Measurements from ENCODE around the gene FNDC3B. TPM values are rescaled to one million over a fixed set of nuclear protein-coding genes. Genes with fewer than 3 reads are reported as not detected.
A peak's percentile ranks its signal among the peaks of the same experiment; 100 is the strongest.

Gene FNDC3B
- total and polyA plus RNA-seq, 2 donors: 11.0 to 11.9 TPM

- no peaks in the 10 kb centered on the region for H3K9me3 ChIP-seq (ENCODE audit: control insufficient read depth in 2 of 2, insufficient read depth in 1 of 2, low read length in 1 of 2)
- no peak overlapping the region for H3K27ac ChIP-seq (ENCODE audit: low read depth in 1 of 2, low read length in 1 of 2)
- H3K4me1 ChIP-seq (ENCODE audit: control insufficient read depth in 2 of 2, insufficient read depth in 2 of 2, low read length in 2 of 2): no peaks in the 10 kb centered on the region
- 99% methylated on average over 4 of the region's 4 CpGs for WGBS
- H3K27me3 ChIP-seq (ENCODE audit: control insufficient read depth in 2 of 2, insufficient read depth in 1 of 2, low read length in 1 of 2): no peaks in the 10 kb centered on the region
- no peak overlapping the region for H3K4me3 ChIP-seq (ENCODE audit: low read length in 2 of 2)
- no peak for DNase-seq (ENCODE audit: low read depth in 6 of 9, low spot score in 9 of 9)
- no peaks in the 10 kb centered on the region for H3K36me3 ChIP-seq (ENCODE audit: control insufficient read depth in 2 of 2, insufficient read depth in 2 of 2, low read length in 1 of 2)
Measured at GRCh38 chr3:172191629-172192028, 152.3 kb downstream of the FNDC3B start.

GRCh38 chr3:172192830-172193415 is 153.5 kb downstream of the FNDC3B start:
- 83% methylated on average over 3 of the region's 3 CpGs for WGBS
- H3K9me3 ChIP-seq (ENCODE audit: control insufficient read depth in 2 of 2, insufficient read depth in 1 of 2, low read length in 1 of 2): no peaks in the 10 kb centered on the region
- no peak for DNase-seq (ENCODE audit: low read depth in 6 of 9, low spot score in 9 of 9)
- no peaks in the 10 kb centered on the region for H3K27me3 ChIP-seq (ENCODE audit: control insufficient read depth in 2 of 2, insufficient read depth in 1 of 2, low read length in 1 of 2)
- no peak overlapping the region for H3K27ac ChIP-seq (ENCODE audit: low read depth in 1 of 2, low read length in 1 of 2)
- H3K36me3 ChIP-seq (ENCODE audit: control insufficient read depth in 2 of 2, insufficient read depth in 2 of 2, low read length in 1 of 2): no peaks in the 10 kb centered on the region
- H3K4me1 ChIP-seq (ENCODE audit: control insufficient read depth in 2 of 2, insufficient read depth in 2 of 2, low read length in 2 of 2): no peaks in the 10 kb centered on the region
- no peak overlapping the region for H3K4me3 ChIP-seq (ENCODE audit: low read length in 2 of 2)

GRCh38 chr3:172193436-172193835 is 154.1 kb downstream of the FNDC3B start:
- Histone ChIP-seq H3K4me1 (ENCODE audit: control insufficient read depth in 2 of 2, insufficient read depth in 2 of 2, low read length in 2 of 2) (no peaks in the 10 kb centered on the region), H3K9me3 (ENCODE audit: control insufficient read depth in 2 of 2, insufficient read depth in 1 of 2, low read length in 1 of 2) (no peaks in the 10 kb centered on the region), H3K36me3 (ENCODE audit: control insufficient read depth in 2 of 2, insufficient read depth in 2 of 2, low read length in 1 of 2) (no peaks in the 10 kb centered on the region), H3K4me3 (ENCODE audit: low read length in 2 of 2) (no peak overlapping the region), H3K27me3 (ENCODE audit: control insufficient read depth in 2 of 2, insufficient read depth in 1 of 2, low read length in 1 of 2) (no peaks in the 10 kb centered on the region), H3K27ac (ENCODE audit: low read depth in 1 of 2, low read length in 1 of 2) (no peak overlapping the region)
- WGBS: 94% methylated on average over 1 of the region's 1 CpG
- DNase-seq (ENCODE audit: low read depth in 6 of 9, low spot score in 9 of 9): no peak

GRCh38 chr3:172194702-172195406 is 155.5 kb downstream of the FNDC3B start:
- Histone ChIP-seq H3K27me3 (ENCODE audit: control insufficient read depth in 2 of 2, insufficient read depth in 1 of 2, low read length in 1 of 2) (no peaks in the 10 kb centered on the region), H3K9me3 (ENCODE audit: control insufficient read depth in 2 of 2, insufficient read depth in 1 of 2, low read length in 1 of 2) (no peaks in the 10 kb centered on the region), H3K36me3 (ENCODE audit: control insufficient read depth in 2 of 2, insufficient read depth in 2 of 2, low read length in 1 of 2) (no peaks in the 10 kb centered on the region), H3K4me1 (ENCODE audit: control insufficient read depth in 2 of 2, insufficient read depth in 2 of 2, low read length in 2 of 2) (no peaks in the 10 kb centered on the region), H3K27ac (ENCODE audit: low read depth in 1 of 2, low read length in 1 of 2) (no peak overlapping the region), H3K4me3 (ENCODE audit: low read length in 2 of 2) (no peak overlapping the region)
- WGBS: 96% methylated on average over 4 of the region's 4 CpGs
- no peak for DNase-seq (ENCODE audit: low read depth in 6 of 9, low spot score in 9 of 9)

GRCh38 chr3:172195407-172195754 is 156.0 kb downstream of the FNDC3B start:
- Histone ChIP-seq H3K4me3 (ENCODE audit: low read length in 2 of 2) (no peak overlapping the region), H3K36me3 (ENCODE audit: control insufficient read depth in 2 of 2, insufficient read depth in 2 of 2, low read length in 1 of 2) (no peaks in the 10 kb centered on the region), H3K9me3 (ENCODE audit: control insufficient read depth in 2 of 2, insufficient read depth in 1 of 2, low read length in 1 of 2) (no peaks in the 10 kb centered on the region), H3K27ac (ENCODE audit: low read depth in 1 of 2, low read length in 1 of 2) (no peak overlapping the region), H3K4me1 (ENCODE audit: control insufficient read depth in 2 of 2, insufficient read depth in 2 of 2, low read length in 2 of 2) (no peaks in the 10 kb centered on the region), H3K27me3 (ENCODE audit: control insufficient read depth in 2 of 2, insufficient read depth in 1 of 2, low read length in 1 of 2) (no peaks in the 10 kb centered on the region)
- no peak for DNase-seq (ENCODE audit: low read depth in 6 of 9, low spot score in 9 of 9)
- 95% methylated on average over 1 of the region's 1 CpG for WGBS

- Histone ChIP-seq H3K4me1 (ENCODE audit: control insufficient read depth in 2 of 2, insufficient read depth in 2 of 2, low read length in 2 of 2) (no peaks in the 10 kb centered on the region), H3K9me3 (ENCODE audit: control insufficient read depth in 2 of 2, insufficient read depth in 1 of 2, low read length in 1 of 2) (no peaks in the 10 kb centered on the region), H3K4me3 (ENCODE audit: low read length in 2 of 2) (no peak overlapping the region), H3K27ac (ENCODE audit: low read depth in 1 of 2, low read length in 1 of 2) (no peak overlapping the region), H3K36me3 (ENCODE audit: control insufficient read depth in 2 of 2, insufficient read depth in 2 of 2, low read length in 1 of 2) (no peaks in the 10 kb centered on the region), H3K27me3 (ENCODE audit: control insufficient read depth in 2 of 2, insufficient read depth in 1 of 2, low read length in 1 of 2) (no peaks in the 10 kb centered on the region)
- DNase-seq (ENCODE audit: low read depth in 6 of 9, low spot score in 9 of 9): no peak
- 97% methylated on average over 3 of the region's 3 CpGs for WGBS
Measured at GRCh38 chr3:172197344-172197743, 158.0 kb downstream of the FNDC3B start.

- DNase-seq (ENCODE audit: low read depth in 6 of 9, low spot score in 9 of 9): no peak
- Histone ChIP-seq H3K4me1 (ENCODE audit: control insufficient read depth in 2 of 2, insufficient read depth in 2 of 2, low read length in 2 of 2) (no peaks in the 10 kb centered on the region), H3K36me3 (ENCODE audit: control insufficient read depth in 2 of 2, insufficient read depth in 2 of 2, low read length in 1 of 2) (no peaks in the 10 kb centered on the region), H3K9me3 (ENCODE audit: control insufficient read depth in 2 of 2, insufficient read depth in 1 of 2, low read length in 1 of 2) (no peaks in the 10 kb centered on the region), H3K4me3 (ENCODE audit: low read length in 2 of 2) (no peak overlapping the region), H3K27ac (ENCODE audit: low read depth in 1 of 2, low read length in 1 of 2) (no peak overlapping the region), H3K27me3 (ENCODE audit: control insufficient read depth in 2 of 2, insufficient read depth in 1 of 2, low read length in 1 of 2) (no peaks in the 10 kb centered on the region)
- WGBS: 97% methylated on average over 3 of the region's 3 CpGs
Measured at GRCh38 chr3:172198428-172198827, 159.1 kb downstream of the FNDC3B start.

- Histone ChIP-seq H3K27me3 (ENCODE audit: control insufficient read depth in 2 of 2, insufficient read depth in 1 of 2, low read length in 1 of 2) (no peaks in the 10 kb centered on the region), H3K9me3 (ENCODE audit: control insufficient read depth in 2 of 2, insufficient read depth in 1 of 2, low read length in 1 of 2) (no peaks in the 10 kb centered on the region), H3K36me3 (ENCODE audit: control insufficient read depth in 2 of 2, insufficient read depth in 2 of 2, low read length in 1 of 2) (no peaks in the 10 kb centered on the region), H3K27ac (ENCODE audit: low read depth in 1 of 2, low read length in 1 of 2) (no peak overlapping the region), H3K4me3 (ENCODE audit: low read length in 2 of 2) (no peak overlapping the region), H3K4me1 (ENCODE audit: control insufficient read depth in 2 of 2, insufficient read depth in 2 of 2, low read length in 2 of 2) (no peaks in the 10 kb centered on the region)
- 96% methylated on average over 7 of the region's 7 CpGs for WGBS
- DNase-seq (ENCODE audit: low read depth in 6 of 9, low spot score in 9 of 9): no peak
Measured at GRCh38 chr3:172199850-172200369, 160.5 kb downstream of the FNDC3B start.

- no peaks in the 10 kb centered on the region for H3K4me1 ChIP-seq (ENCODE audit: control insufficient read depth in 2 of 2, insufficient read depth in 2 of 2, low read length in 2 of 2)
- H3K36me3 ChIP-seq (ENCODE audit: control insufficient read depth in 2 of 2, insufficient read depth in 2 of 2, low read length in 1 of 2): no peaks in the 10 kb centered on the region
- no peaks in the 10 kb centered on the region for H3K27me3 ChIP-seq (ENCODE audit: control insufficient read depth in 2 of 2, insufficient read depth in 1 of 2, low read length in 1 of 2)
- peak overlapping the region in 1 of 2 donors; percentile 39 for H3K27ac ChIP-seq (ENCODE audit: low read depth in 1 of 2, low read length in 1 of 2)
- H3K9me3 ChIP-seq (ENCODE audit: control insufficient read depth in 2 of 2, insufficient read depth in 1 of 2, low read length in 1 of 2): no peaks in the 10 kb centered on the region
- 90% methylated on average over 11 of the region's 11 CpGs for WGBS
- no peak overlapping the region for H3K4me3 ChIP-seq (ENCODE audit: low read length in 2 of 2)
- no peak for DNase-seq (ENCODE audit: low read depth in 6 of 9, low spot score in 9 of 9)
Measured at GRCh38 chr3:172201136-172201869, 161.9 kb downstream of the FNDC3B start.

All from thymus (tissue), 11 donors.